Fibroblast of the aortic adventitia (primary cell): Measurements from ENCODE around the gene LRPAP1. TPM values are rescaled to one million over a fixed set of nuclear protein-coding genes. Genes with fewer than 3 reads are reported as not detected.

Experiments
- DNase-seq: peaks from one replicate; pipeline ENCODE4 v3.0.0-alpha.2; 2010; ENCODE audit warnings: low read depth
- H3K4me3 ChIP-seq: 2 replicates; pipeline ENCODE4 v1.5.1; 2011; ENCODE audit warnings: low read depth, mild to moderate bottlenecking, control low read depth, low read length, moderate library complexity
- total RNA-seq: library from RNA; depleted of rRNA; stranded (reverse); fragments of >200 nt; gene quantifications from 2 replicates; pipeline ENCODE4 v1.2.3, GENCODE V29; 2012; ENCODE audit warnings: low replicate concordance
- TF ChIP-seq, protein P1 (sequence below): IDR thresholded peaks from 2 replicates; pipeline ENCODE4 v1.5.1; 2011; ENCODE audit warnings: mild to moderate bottlenecking, low read length, control low read depth, inconsistent platforms; ENCODE audit not compliant: insufficient read depth

The LRPAP1 gene
- total RNA-seq, 1 donor: 61.0 TPM

- H3K4me3 ChIP-seq: no peak overlapping the region
- TF ChIP-seq, protein P1, sequence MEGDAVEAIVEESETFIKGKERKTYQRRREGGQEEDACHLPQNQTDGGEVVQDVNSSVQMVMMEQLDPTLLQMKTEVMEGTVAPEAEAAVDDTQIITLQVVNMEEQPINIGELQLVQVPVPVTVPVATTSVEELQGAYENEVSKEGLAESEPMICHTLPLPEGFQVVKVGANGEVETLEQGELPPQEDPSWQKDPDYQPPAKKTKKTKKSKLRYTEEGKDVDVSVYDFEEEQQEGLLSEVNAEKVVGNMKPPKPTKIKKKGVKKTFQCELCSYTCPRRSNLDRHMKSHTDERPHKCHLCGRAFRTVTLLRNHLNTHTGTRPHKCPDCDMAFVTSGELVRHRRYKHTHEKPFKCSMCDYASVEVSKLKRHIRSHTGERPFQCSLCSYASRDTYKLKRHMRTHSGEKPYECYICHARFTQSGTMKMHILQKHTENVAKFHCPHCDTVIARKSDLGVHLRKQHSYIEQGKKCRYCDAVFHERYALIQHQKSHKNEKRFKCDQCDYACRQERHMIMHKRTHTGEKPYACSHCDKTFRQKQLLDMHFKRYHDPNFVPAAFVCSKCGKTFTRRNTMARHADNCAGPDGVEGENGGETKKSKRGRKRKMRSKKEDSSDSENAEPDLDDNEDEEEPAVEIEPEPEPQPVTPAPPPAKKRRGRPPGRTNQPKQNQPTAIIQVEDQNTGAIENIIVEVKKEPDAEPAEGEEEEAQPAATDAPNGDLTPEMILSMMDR: no peak
- no peak for DNase-seq
Measured at GRCh38 chr4:3482707-3483106, 49.5 kb downstream of the LRPAP1 start.

GRCh38 chr4:3481783-3482393, 50.3 kb downstream of the LRPAP1 start:
- no peak for DNase-seq
- TF ChIP-seq, protein P1: no peak
- H3K4me3 ChIP-seq: no peak overlapping the region

- no peak for DNase-seq
- H3K4me3 ChIP-seq: no peak overlapping the region
- TF ChIP-seq, protein P1: no peak
Measured at GRCh38 chr4:3481113-3481531, 51.1 kb downstream of the LRPAP1 start.

DNA sequence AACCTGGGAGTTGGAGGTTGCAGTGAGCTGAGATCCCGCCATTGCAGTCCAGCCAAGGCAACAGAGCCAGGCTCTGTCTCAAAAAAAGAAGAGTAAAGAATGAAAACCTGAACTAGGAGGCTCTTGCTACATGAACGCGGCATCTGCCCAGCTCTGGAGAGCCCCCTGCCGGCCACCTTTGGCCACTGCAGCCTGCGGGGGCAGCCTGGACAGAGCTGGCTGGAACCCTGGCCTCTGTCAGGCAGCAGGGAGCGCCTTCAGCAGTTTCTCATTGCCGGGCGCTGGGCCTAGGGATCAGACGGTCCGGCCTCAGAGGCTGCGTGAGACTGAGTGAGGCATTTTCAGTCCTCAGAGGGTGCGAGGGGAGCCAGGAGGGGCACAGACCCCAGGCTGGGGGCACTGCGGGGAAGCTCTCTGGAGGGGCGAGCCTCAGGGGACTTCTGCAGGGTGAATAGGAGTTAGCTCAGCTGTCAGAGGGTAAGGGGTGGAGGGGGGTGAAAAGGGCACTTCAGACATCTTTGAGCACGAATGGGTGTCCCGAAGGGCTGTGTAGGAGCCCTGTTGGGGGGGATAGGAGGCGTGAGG, 51.6 kb downstream of the LRPAP1 start:
- TF ChIP-seq, protein P1: peak; percentile 100
- peak; percentile 72 for DNase-seq
- H3K4me3 ChIP-seq: no peak overlapping the region

DNA sequence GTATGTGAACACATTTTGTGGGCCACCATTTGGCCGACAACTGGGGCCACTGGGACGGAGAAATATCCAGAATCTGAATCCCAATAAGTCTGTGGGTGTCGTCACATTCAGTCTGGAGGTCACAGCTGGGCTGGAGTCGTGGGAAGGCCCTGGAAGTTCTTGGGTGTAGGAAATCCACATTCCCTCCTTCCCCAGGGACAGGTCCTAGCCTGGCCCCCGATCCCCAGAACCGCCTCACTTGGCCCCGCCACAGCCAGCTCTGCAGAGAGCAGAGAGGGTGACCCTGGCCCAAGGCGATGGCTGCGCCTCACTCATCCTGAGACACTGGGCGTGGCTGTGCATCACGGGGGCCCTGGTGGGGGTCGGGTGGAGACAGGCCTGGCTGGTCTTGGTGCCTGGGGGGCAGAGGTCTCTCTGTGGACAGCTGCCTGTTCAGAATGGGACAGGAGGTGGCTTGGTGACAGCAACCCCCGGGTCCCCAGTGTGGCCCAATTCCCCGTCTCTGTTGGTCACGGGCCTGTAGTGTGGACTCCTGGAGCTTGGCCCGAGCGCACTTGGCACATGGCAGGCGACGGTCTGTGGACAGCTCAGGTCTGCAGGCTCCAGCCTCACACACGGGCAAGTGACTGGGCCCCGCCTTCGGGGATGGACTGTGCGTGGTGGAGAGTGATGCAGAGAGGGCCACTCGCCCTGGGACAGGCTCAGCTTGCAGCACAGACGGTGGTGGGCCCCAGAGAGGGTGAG, 52.7 kb downstream of the LRPAP1 start:
- DNase-seq: no peak
- TF ChIP-seq, protein P1: no peak
- H3K4me3 ChIP-seq: no peak overlapping the region

DNA sequence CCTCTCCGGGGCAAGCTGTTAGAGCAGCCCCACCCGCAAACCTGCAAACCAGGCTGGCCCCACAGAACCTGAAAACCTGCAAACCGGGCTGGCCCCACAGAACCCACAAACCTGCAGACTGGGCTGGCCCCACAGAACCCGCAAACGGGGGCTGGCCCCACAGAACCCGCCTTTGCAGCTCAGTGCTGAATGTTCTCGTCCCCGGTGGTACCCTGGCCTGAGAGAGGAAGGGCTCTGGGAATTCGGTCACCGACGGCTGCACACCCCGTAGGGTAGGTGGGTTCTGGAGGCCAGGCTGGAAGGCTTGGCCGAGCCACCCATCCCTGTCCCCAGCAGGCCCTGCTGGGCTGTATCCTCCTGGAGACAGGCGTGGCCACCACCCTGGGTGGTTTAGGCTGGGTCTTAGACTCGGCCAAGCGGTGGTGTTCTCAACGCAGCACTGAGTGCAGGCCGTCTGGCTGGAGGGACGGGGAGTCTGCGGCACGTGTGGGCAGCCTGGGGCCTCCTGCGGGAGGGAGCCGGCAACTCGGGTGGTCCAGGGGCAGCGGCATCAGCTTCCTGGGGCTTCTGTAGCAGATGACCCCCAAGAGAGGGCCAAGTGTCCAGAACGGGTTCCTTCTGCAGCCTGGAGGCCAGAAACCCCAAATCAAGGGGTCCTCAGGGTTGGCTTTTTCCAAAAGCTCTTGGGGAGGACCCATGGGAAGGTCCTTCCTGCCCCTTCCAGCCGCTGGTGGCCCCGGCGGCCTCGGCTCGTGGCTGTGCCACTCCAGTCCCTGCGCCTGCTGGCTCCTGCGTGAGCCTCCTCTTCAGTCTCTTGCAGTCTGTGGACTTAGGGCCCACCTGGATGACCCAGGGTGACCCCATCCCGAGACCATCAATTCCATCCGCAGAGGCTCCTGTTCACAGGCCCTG, 53.5 kb downstream of the LRPAP1 start:
- H3K4me3 ChIP-seq: no peak overlapping the region
- DNase-seq: no peak
- TF ChIP-seq, protein P1: no peak
